ENCODE measurements around the gene POLA1. TPM values are rescaled to one million over a fixed set of nuclear protein-coding genes. Genes with fewer than 3 reads are reported as not detected.

POLA1 gene
- polyA plus RNA-seq, 1 donor from 2014 or later, result 5.8 TPM

GRCh38 chrX:24842486-24842885 lies 148.8 kb downstream of the POLA1 start:
- H3K27ac ChIP-seq (ENCODE audit: low read length), result no peak overlapping the region
- no peaks in the 10 kb centered on the region for H3K9me3 ChIP-seq (ENCODE audit: low read length)
- H3K4me3 ChIP-seq (ENCODE audit: low read length), result no peak overlapping the region
- H3F3A ChIP-seq (ENCODE audit: insufficient read depth, low read length, poor library complexity, severe bottlenecking), result no peaks in the 10 kb centered on the region
- H3K36me3 ChIP-seq (ENCODE audit: insufficient read depth, low read length), result no peaks in the 10 kb centered on the region
- no peak overlapping the region for H2AFZ ChIP-seq (ENCODE audit: low read depth, low read length)
- no peak overlapping the region for H3K4me2 ChIP-seq (ENCODE audit: low read length)
- H3K9me2 ChIP-seq (ENCODE audit: insufficient read depth, low read length), result no peaks in the 10 kb centered on the region
- H3K27me3 ChIP-seq (ENCODE audit: insufficient read depth, low read depth, low read length), result no peaks in the 10 kb centered on the region
- no peak overlapping the region for H3K9ac ChIP-seq (ENCODE audit: low read length)
- H3K79me2 ChIP-seq (replicated peaks; ENCODE audit: insufficient read depth, low read length), result no peaks in the 10 kb centered on the region
- no peaks in the 10 kb centered on the region for H4K20me1 ChIP-seq (ENCODE audit: insufficient read depth)
- TF ChIP-seq, protein P1, sequence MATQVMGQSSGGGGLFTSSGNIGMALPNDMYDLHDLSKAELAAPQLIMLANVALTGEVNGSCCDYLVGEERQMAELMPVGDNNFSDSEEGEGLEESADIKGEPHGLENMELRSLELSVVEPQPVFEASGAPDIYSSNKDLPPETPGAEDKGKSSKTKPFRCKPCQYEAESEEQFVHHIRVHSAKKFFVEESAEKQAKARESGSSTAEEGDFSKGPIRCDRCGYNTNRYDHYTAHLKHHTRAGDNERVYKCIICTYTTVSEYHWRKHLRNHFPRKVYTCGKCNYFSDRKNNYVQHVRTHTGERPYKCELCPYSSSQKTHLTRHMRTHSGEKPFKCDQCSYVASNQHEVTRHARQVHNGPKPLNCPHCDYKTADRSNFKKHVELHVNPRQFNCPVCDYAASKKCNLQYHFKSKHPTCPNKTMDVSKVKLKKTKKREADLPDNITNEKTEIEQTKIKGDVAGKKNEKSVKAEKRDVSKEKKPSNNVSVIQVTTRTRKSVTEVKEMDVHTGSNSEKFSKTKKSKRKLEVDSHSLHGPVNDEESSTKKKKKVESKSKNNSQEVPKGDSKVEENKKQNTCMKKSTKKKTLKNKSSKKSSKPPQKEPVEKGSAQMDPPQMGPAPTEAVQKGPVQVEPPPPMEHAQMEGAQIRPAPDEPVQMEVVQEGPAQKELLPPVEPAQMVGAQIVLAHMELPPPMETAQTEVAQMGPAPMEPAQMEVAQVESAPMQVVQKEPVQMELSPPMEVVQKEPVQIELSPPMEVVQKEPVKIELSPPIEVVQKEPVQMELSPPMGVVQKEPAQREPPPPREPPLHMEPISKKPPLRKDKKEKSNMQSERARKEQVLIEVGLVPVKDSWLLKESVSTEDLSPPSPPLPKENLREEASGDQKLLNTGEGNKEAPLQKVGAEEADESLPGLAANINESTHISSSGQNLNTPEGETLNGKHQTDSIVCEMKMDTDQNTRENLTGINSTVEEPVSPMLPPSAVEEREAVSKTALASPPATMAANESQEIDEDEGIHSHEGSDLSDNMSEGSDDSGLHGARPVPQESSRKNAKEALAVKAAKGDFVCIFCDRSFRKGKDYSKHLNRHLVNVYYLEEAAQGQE (IDR thresholded peaks at IDR 0.05; ENCODE audit: borderline replicate concordance), result no peak

DNA sequence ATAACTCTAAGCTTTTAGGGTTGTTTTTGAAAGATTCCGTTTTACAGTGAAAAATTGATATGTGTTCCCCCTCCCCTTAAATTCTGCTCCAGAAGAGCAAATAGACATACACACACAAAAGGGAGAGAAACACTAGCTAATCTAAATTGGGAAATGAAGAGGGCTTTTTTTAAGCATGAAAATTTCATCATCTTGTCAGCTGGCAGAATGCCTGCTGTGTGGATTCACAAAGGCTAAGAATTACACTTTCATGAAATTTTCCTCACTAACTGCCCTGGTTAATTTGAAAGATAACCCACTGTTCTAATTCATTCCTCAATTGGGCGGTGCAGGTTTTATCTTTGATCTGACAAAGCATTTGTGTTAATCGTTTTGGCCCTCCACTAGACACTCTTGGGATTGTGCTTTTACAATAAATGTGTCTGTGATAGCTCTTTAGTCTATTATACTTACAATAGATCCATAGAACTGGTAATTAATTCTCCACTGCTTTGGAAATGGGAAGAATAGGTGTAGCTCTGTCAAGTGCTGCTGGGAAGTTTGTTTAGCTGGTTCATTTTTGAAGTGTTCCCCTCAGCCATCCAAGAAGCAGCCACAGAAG lies 152.9 kb downstream of the POLA1 start:
- no peaks in the 10 kb centered on the region for H3K79me2 ChIP-seq (replicated peaks; ENCODE audit: insufficient read depth, low read length)
- H2AFZ ChIP-seq (ENCODE audit: low read depth, low read length), result no peak overlapping the region
- no peaks in the 10 kb centered on the region for H3K9me3 ChIP-seq (ENCODE audit: low read length)
- no peaks in the 10 kb centered on the region for H3K27me3 ChIP-seq (ENCODE audit: insufficient read depth, low read depth, low read length)
- TF ChIP-seq MXI1 (conservative IDR thresholded peaks at IDR 0.05; ENCODE audit: poor library complexity, severe bottlenecking), result no peak
- TF ChIP-seq POLR2AphosphoS5 (IDR thresholded peaks at IDR 0.05), result no peak
- TF ChIP-seq SMC3 (conservative IDR thresholded peaks at IDR 0.05; ENCODE audit: poor library complexity), result no peak
- TF ChIP-seq, protein P1 (IDR thresholded peaks at IDR 0.05; ENCODE audit: borderline replicate concordance), result no peak
- TF ChIP-seq, protein P2, sequence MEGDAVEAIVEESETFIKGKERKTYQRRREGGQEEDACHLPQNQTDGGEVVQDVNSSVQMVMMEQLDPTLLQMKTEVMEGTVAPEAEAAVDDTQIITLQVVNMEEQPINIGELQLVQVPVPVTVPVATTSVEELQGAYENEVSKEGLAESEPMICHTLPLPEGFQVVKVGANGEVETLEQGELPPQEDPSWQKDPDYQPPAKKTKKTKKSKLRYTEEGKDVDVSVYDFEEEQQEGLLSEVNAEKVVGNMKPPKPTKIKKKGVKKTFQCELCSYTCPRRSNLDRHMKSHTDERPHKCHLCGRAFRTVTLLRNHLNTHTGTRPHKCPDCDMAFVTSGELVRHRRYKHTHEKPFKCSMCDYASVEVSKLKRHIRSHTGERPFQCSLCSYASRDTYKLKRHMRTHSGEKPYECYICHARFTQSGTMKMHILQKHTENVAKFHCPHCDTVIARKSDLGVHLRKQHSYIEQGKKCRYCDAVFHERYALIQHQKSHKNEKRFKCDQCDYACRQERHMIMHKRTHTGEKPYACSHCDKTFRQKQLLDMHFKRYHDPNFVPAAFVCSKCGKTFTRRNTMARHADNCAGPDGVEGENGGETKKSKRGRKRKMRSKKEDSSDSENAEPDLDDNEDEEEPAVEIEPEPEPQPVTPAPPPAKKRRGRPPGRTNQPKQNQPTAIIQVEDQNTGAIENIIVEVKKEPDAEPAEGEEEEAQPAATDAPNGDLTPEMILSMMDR (IDR thresholded peaks at IDR 0.05; ENCODE audit: poor library complexity, severe bottlenecking), result no peak
- no peak for TF ChIP-seq EZH2 (IDR thresholded peaks at IDR 0.05; ENCODE audit: borderline replicate concordance, insufficient read depth, low read length, poor library complexity, severe bottlenecking)
- no peak for TF ChIP-seq RAD21 (conservative IDR thresholded peaks at IDR 0.05)
- no peak for TF ChIP-seq EP300 (conservative IDR thresholded peaks at IDR 0.05; ENCODE audit: poor library complexity, severe bottlenecking)
- TF ChIP-seq TAF1 (IDR thresholded peaks at IDR 0.05; ENCODE audit: low read depth), result no peak
- no peaks in the 10 kb centered on the region for H3K9me2 ChIP-seq (ENCODE audit: insufficient read depth, low read length)
- H3F3A ChIP-seq (ENCODE audit: insufficient read depth, low read length, poor library complexity, severe bottlenecking), result no peaks in the 10 kb centered on the region
- no peaks in the 10 kb centered on the region for H4K20me1 ChIP-seq (ENCODE audit: insufficient read depth)
- H3K4me3 ChIP-seq (ENCODE audit: low read length), result no peak overlapping the region
- no peak overlapping the region for H3K4me2 ChIP-seq (ENCODE audit: low read length)
- no peak overlapping the region for H3K27ac ChIP-seq (ENCODE audit: low read length)
- H3K36me3 ChIP-seq (ENCODE audit: insufficient read depth, low read length), result no peaks in the 10 kb centered on the region
- no peak overlapping the region for H3K9ac ChIP-seq (ENCODE audit: low read length)
